Esophagus squamous epithelium (tissue), 5 donors: ENCODE results near the gene RAB17. TPM values are rescaled to one million over a fixed set of nuclear protein-coding genes. Genes with fewer than 3 reads are reported as not detected.

ENCODE experiments used
- DNase-seq: peaks from one replicate; lab custom pipeline; 2025; lab: John Stamatoyannopoulos, UW
- H3K27ac ChIP-seq, 4 donors: fragments of 200-600 bp; sonication (generic); one replicate each; pipeline ENCODE4 v1.5.1; 2016 to 2019; ENCODE audit warnings: mild to moderate bottlenecking in 1 of 4
- H3K27me3 ChIP-seq, 4 donors: fragments of 200-600 bp; sonication (generic); 1 replicate in 3 of 4; 2 replicates in 1 of 4; pipeline versions ENCODE4 v1.5.1 to v1.6.0; 2017 to 2021; ENCODE audit warnings: antibody characterized with exemption in 1 of 4
- H3K36me3 ChIP-seq, 3 donors: fragments of 200-600 bp; sonication (generic); one replicate each; pipeline ENCODE4 v1.5.1; 2016 to 2019
- H3K4me1 ChIP-seq, 3 donors: fragments of 200-600 bp; sonication (generic); one replicate each; pipeline ENCODE4 v1.5.1; 2017 to 2019
- H3K4me3 ChIP-seq, 4 donors: fragments of 200-600 bp; sonication (generic); 1 replicate in 3 of 4; 2 replicates in 1 of 4; pipeline ENCODE4 v1.5.1; 2016 to 2019; ENCODE audit warnings: mild to moderate bottlenecking in 2 of 4, moderate library complexity in 1 of 4
- H3K9me3 ChIP-seq, 3 donors: fragments of 200-600 bp; sonication (generic); one replicate each; pipeline ENCODE4 v1.5.1; 2016 to 2019
- POLR2A ChIP-seq, 4 donors: fragments of 450-650 bp; IDR thresholded peaks; one replicate each; pipeline ENCODE4 v1.6.1; 2017; ENCODE audit warnings: antibody characterized with exemption in 4 of 4, mild to moderate bottlenecking in 4 of 4, moderate library complexity in 3 of 4
- WGBS, 2 donors: methylation state at CpG; one replicate each; pipeline ENCODE4 v1.1.5; 2018; 5-methylcytosine and 5-hydroxymethylcytosine counted together
- intact Hi-C: fragments of 100-400 bp; cut with DNase I; formaldehyde crosslinking; loops from one replicate; pipeline ENCODE4 v1.15.0; 2022
- total RNA-seq, 4 donors: library from RNA; depleted of rRNA; stranded (reverse); fragments of >200 nt; gene quantifications; one replicate each; pipeline ENCODE4 v1.1.0, GENCODE V29; 2016
- TF ChIP-seq, protein P1 (sequence below), 6 experiments: fragments of 450-650 bp in 4 of 6; fragments of 200-600 bp in 2 of 6; sonication (generic) in 2 of 6; IDR thresholded peaks; one replicate each; pipeline ENCODE4 v1.5.1; 2016 to 2019; ENCODE audit warnings: antibody characterized with exemption in 6 of 6, mild to moderate bottlenecking in 4 of 6, moderate library complexity in 4 of 6
- donor health status: DM: yes; HTN: yes; CAD: no.

Gene RAB17
- total RNA-seq, 4 donors from 2014 or later = 2.0 to 11.1 (median 6.4) TPM

DNA sequence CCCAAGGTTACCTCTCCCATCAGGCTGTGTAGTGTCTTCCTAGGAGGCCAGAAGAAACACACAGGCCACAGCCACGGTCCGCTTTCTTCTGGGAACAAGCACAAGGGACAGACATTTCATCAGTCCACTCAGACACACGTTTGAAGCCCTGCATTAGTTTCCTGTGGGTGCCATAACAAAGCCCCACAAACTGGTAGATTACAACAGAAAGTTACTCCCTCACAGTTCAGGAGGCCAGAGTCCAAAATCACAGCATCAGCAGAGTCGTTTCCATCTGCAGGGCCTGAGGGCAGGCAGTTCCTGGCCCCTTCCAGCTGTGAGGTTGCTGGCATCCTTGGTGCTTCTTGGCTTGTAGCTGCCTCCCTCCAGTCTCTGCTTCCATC, 32.9 kb downstream of the RAB17 start:
- Histone ChIP-seq H3K27me3 (no peaks in the 10 kb centered on the region), H3K4me1 (peaks cover 7 to 15% (median 10%) of the 10 kb centered on the region in 3 donors), H3K4me3 (no peak overlapping the region), H3K27ac (no peak overlapping the region), H3K36me3 (peaks cover 0 to 19% (median 0%) of the 10 kb centered on the region in 3 donors), H3K9me3 (peaks cover 0 to 22% (median 6%) of the 10 kb centered on the region in 3 donors)
- no peak for DNase-seq
- TF ChIP-seq POLR2A (IDR thresholded peaks at IDR 0.05) = no peak
- TF ChIP-seq, protein P1, sequence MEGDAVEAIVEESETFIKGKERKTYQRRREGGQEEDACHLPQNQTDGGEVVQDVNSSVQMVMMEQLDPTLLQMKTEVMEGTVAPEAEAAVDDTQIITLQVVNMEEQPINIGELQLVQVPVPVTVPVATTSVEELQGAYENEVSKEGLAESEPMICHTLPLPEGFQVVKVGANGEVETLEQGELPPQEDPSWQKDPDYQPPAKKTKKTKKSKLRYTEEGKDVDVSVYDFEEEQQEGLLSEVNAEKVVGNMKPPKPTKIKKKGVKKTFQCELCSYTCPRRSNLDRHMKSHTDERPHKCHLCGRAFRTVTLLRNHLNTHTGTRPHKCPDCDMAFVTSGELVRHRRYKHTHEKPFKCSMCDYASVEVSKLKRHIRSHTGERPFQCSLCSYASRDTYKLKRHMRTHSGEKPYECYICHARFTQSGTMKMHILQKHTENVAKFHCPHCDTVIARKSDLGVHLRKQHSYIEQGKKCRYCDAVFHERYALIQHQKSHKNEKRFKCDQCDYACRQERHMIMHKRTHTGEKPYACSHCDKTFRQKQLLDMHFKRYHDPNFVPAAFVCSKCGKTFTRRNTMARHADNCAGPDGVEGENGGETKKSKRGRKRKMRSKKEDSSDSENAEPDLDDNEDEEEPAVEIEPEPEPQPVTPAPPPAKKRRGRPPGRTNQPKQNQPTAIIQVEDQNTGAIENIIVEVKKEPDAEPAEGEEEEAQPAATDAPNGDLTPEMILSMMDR (IDR thresholded peaks at IDR 0.05) = no peak
- WGBS, 2 donors = 56 to 64% methylated on average over 4 of the region's 4 CpGs
- intact Hi-C loops = no loop called here

DNA sequence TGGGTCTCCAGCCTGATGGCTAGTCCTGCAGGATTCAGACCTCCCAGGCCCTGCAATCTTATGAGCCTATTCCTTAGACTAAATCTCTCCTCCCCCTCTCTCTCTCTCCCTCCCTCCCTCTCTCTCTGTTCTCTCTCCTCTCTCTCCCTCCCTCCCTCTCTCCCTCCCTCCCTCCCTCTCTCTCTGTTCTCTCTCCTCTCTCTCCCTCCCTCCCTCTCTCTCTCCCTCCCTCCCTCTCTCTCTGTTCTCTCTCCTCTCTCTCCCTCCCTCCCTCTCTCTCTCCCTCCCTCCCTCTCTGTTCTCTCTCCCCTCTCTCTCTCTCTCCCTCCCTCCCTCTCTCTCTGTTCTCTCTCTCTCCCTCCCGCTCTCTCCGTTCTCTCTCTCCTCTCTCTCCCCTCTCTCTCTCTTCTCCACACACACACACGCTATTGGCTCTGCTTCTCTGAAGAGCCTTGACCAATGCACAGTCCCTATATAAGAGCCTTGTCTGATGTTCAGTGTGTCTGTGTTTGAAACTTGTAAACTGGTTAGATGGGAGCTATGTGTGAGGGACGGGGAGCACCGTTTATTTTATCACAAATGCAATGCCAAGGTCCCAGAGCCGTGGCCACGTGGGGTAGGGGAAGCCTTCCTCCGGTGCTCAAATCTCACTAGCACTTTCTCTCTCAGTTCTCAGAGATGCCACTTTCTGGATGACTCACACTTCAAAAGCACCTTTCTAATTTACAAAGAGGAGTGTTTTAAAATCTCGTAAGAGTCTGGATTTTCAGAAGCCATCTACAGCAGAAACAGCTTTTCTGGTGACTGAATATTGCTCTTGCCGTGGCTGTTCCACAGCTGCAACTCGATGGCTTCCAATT, 33.5 kb downstream of the RAB17 start:
- no peak for DNase-seq
- H3K36me3 ChIP-seq = peaks cover 0 to 19% (median 0%) of the 10 kb centered on the region in 3 donors
- peaks cover 0 to 22% (median 6%) of the 10 kb centered on the region in 3 donors for H3K9me3 ChIP-seq
- H3K4me1 ChIP-seq = peaks cover 7 to 15% (median 10%) of the 10 kb centered on the region in 3 donors
- intact Hi-C loops = no loop called here
- no peak overlapping the region for H3K27ac ChIP-seq
- TF ChIP-seq, protein P1 (IDR thresholded peaks at IDR 0.05) = no peak
- no peak for TF ChIP-seq POLR2A (IDR thresholded peaks at IDR 0.05)
- H3K4me3 ChIP-seq = no peak overlapping the region
- 30 to 56% methylated on average over 8 to 9 of the region's 11 CpGs for WGBS, 2 donors
- no peaks in the 10 kb centered on the region for H3K27me3 ChIP-seq

DNA sequence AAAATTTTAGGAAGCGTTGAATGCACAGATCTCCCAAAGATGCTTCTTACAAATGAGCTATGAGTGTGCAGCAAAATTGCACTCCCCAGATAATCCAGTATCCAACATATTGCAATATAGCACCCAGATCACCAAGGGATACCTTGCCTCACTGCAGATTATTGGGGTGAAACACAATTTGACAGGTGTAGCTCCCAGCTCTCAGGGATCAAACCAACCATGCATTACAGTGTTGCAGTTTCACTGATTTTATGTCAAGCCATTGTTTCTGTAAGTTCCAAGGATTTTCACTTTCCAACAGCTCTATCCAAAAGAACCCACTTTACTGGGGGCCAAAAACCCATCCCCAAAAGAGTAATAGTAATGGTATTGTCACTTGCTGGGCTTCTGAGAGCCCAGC, 35.0 kb downstream of the RAB17 start:
- Histone ChIP-seq H3K36me3 (peaks cover 0 to 19% (median 0%) of the 10 kb centered on the region in 3 donors), H3K27me3 (no peaks in the 10 kb centered on the region), H3K4me1 (peaks cover 7 to 15% (median 10%) of the 10 kb centered on the region in 3 donors), H3K9me3 (peaks cover 0 to 22% (median 6%) of the 10 kb centered on the region in 3 donors), H3K27ac (no peak overlapping the region), H3K4me3 (no peak overlapping the region)
- DNase-seq = no peak
- 94 to 100% methylated on average over 1 of the region's 1 CpG for WGBS, 2 donors
- TF ChIP-seq, protein P1 (IDR thresholded peaks at IDR 0.05) = no peak
- no peak for TF ChIP-seq POLR2A (IDR thresholded peaks at IDR 0.05)
- intact Hi-C loops = no loop called here

DNA sequence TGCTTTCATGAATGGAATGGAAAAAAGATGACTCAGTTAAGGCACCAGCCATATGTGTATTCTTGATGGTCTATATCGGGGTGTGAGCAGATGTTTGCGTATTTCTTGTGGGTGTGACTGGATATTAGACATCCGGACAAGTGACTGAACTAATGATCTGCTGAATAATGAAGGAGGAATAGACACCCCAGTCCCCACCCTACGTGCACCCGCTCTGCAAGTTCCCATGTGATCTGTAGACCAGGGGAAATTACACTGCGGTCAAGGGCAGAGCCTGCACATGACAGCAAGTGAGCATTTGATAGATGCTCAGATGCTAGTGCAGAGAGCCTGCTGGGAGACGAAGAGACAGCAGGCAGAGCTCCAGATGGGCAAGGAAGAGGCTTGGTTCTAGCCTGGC, 36.6 kb downstream of the RAB17 start:
- Histone ChIP-seq H3K4me3 (no peak overlapping the region), H3K36me3 (peaks cover 0 to 19% (median 0%) of the 10 kb centered on the region in 3 donors), H3K4me1 (peaks cover 1 to 5% (median 4%) of the 10 kb centered on the region in 3 donors), H3K27me3 (no peaks in the 10 kb centered on the region), H3K27ac (no peak overlapping the region), H3K9me3 (peaks cover 0 to 22% (median 6%) of the 10 kb centered on the region in 3 donors)
- 59 to 80% methylated on average over 6 to 7 of the region's 7 CpGs for WGBS, 2 donors
- intact Hi-C loops = no loop called here
- TF ChIP-seq POLR2A (IDR thresholded peaks at IDR 0.05) = no peak
- TF ChIP-seq, protein P1 (IDR thresholded peaks at IDR 0.05) = no peak
- no peak for DNase-seq

DNA sequence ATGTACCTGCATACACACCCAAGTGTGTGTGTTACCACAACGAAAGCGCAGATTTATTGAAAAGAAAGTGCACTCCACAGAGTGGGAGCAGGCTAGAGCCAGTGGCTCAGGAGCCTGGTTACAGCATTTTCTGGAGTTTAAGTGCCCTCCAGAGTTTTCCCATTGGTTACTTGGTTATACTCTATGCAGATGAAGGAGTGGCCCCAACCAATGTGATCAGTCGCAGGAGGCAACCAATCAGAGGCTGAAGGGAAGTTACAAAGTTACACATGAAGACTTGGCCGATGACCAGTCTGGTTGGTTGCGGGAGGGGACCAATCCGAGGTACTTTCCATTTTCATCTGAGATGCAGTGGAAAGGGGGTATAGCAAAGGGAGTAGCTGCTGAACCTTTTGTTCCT, 37.6 kb downstream of the RAB17 start:
- H3K4me3 ChIP-seq = no peak overlapping the region
- TF ChIP-seq, protein P1 (IDR thresholded peaks at IDR 0.05) = no peak
- TF ChIP-seq POLR2A (IDR thresholded peaks at IDR 0.05) = no peak
- intact Hi-C loops = no loop called here
- peaks cover 0 to 19% (median 0%) of the 10 kb centered on the region in 3 donors for H3K36me3 ChIP-seq
- H3K4me1 ChIP-seq = peaks cover 0 to 4% (median 0%) of the 10 kb centered on the region in 3 donors
- no peak overlapping the region for H3K27ac ChIP-seq
- WGBS, 2 donors = 85 to 99% methylated on average over 5 of the region's 6 CpGs
- no peaks in the 10 kb centered on the region for H3K27me3 ChIP-seq
- no peak for DNase-seq
- H3K9me3 ChIP-seq = peaks cover 0 to 22% (median 6%) of the 10 kb centered on the region in 3 donors
